HG02763 (cell line): ENCODE results near the gene UBR2.
"Not testable (repeated sequence)": the region's sequence is repeated elsewhere in the genome, so short reads cannot be mapped to it uniquely, and the experiment has no call there.

Source experiments
- ATAC-seq: cut with Tn5 transposase; IDR thresholded peaks from one replicate; pipeline ENCODE4 v1.9.1; 2021; ENCODE audit warnings: mild to moderate bottlenecking, moderate library complexity; ENCODE audit not compliant: unreplicated experiment

Gene UBR2

GRCh38 chr6:42552380-42552779 lies 11.4 kb upstream of the UBR2 start:
- ATAC-seq: no peak

DNA sequence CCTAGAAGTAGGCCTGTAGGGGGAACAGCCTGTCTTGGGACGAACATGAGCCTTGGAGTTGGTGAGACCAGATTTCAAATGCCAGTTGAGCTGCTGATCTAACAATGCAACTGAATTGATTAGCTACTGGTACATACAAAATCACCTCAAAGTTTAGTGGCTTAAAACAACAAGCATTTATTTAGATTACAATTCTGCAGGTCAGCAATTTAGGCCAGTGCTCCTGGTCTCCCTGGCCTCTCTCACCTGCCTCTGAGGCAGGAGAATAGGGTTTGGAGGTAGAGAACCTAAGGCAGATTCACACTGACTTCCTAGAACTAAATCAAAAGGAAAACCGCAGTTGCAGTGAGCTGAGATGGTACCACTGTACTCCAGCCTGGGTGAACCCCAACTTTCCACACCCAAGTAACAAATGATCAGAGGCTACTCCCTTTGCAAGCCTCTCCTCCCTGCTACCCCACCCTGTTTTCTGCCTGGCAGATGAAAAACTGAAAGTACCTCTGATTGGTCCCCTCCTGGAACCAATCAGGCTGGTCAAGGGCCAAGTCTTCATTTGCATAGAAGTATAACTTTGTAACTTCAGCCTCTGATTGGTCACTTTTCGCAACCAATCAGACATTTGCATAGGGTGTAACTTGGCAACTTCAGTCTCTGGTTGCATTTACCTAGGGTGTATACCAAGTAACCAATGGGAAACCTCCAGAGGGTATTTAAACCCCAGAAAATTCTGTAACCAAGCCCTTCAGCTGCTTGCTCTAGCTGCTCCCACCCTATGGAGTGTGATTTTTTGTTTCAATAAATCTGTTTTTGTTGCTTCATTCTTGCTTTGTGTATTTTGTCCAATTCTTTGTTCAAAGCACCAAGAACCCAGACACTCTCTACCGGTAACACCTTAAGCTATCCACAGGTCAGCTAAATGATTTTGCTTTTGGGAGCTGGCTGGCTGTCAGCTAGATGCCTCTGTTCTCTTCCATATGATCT lies 8.1 kb upstream of the UBR2 start:
- ATAC-seq: no peak

- ATAC-seq: no peak
These were observed 7.4 kb upstream of the UBR2 start for GRCh38 chr6:42556462-42556861.

- not testable (repeated sequence) for ATAC-seq
These were observed 4.6 kb upstream of the UBR2 start for GRCh38 chr6:42559276-42559675.

- no peak for ATAC-seq
These were observed 1.8 kb upstream of the UBR2 start for GRCh38 chr6:42561986-42562385.

DNA sequence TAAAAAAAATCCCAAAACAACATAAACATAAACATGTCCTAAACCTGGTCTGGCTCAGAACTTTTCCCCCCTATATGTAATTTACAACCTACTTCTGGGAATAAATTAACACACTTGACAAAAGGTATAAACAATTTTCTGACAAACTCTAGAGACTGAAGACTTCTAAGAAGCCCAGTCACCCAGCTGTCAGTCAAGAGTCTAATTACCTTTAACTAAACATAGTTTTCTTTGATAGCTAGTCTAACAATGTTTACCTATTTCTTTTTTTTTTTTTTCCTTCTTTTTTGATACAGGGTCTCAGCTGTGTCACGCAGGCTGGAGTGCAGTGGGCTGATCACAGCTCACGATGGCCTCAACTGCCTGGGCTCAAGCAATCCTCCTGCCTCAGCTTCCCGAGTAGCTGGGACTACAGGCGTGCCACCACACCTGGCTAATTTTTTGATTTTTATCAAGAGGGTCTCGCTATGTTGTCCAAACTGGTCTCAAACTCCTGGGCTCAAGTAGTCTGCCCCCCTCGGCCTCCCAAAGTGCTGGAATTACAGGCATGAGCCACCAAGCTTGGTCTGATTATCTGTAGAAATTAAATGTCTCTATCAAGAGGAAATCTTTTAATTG lies 932 bp upstream of the UBR2 start:
- ATAC-seq: no peak

DNA sequence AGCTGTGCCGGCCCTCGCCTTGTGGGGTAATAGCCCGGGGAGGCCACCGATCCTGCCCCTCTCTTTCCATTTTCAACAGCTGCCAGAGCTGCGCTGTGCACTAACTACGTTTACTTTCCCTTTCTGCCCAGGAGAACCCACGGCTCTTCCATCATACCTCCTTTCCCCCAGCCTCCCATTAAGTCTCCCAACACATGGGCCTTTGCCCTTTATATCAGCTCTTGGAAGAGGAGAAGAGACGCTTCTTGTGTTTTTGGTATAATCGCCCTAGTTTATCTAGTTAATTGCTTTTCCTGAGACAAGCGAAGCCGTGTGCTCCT lies 637 bp downstream of the UBR2 start:
- ATAC-seq: no peak

DNA sequence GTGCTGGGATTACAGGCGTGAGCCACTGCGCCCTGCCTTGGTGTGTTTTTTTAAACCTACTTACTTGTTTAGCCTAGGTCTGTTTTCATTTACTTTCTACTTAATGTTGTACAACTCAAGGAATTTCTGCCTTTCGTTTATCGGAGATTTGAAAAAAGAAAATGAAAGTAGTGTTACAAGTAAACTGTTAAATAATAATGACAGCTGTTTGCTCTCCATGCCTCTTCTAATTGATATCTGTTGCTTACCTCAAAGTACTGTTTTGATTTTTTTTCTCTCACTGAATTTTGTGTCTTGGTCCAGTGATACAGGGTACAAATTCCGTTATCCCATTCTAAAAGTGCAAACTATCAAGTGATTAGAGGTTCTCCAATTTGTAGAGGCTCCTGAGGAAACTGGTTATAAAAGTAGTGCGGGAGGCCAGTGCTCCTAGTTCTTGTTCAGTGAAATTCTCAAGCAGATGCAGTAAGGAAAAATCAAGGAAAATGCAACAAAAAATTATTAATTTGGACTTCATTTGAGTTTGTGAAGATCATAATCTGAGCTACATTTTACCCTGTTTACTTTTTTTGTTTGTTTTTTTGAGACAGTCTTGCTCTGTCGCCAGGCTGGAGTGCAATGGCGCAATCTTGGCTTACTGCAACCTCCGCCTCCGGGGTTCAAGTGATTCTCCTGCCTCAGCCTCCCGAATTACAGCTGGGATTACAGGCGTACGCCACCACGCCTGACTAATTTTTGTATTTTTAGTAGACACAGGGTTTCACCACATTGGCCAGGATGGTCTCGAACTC lies 2.2 kb downstream of the UBR2 start:
- ATAC-seq: no peak

GRCh38 chr6:42566614-42567208 lies 2.9 kb downstream of the UBR2 start:
- ATAC-seq: no peak

DNA sequence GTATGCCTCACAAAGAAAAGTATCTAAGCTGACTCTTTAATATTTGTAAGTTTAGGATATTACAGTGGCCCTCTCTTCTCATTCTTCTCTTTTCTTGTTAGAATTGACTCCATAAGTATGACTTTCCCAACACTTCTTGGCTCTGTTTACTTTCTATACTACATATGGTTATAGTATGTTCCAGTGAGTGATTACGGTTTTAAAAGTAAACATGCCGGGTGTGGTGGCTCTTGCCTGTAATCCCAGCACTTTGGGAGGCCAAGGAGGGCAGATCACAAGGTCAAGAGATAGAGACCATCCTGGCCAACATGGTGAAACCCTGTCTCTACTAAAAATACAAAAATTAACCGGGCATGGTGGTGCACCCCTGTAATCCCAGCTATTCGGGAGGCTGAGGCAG lies 3.4 kb downstream of the UBR2 start:
- ATAC-seq: not testable (repeated sequence)

- no peak for ATAC-seq
These were observed 5.5 kb downstream of the UBR2 start for GRCh38 chr6:42569102-42570028.

DNA sequence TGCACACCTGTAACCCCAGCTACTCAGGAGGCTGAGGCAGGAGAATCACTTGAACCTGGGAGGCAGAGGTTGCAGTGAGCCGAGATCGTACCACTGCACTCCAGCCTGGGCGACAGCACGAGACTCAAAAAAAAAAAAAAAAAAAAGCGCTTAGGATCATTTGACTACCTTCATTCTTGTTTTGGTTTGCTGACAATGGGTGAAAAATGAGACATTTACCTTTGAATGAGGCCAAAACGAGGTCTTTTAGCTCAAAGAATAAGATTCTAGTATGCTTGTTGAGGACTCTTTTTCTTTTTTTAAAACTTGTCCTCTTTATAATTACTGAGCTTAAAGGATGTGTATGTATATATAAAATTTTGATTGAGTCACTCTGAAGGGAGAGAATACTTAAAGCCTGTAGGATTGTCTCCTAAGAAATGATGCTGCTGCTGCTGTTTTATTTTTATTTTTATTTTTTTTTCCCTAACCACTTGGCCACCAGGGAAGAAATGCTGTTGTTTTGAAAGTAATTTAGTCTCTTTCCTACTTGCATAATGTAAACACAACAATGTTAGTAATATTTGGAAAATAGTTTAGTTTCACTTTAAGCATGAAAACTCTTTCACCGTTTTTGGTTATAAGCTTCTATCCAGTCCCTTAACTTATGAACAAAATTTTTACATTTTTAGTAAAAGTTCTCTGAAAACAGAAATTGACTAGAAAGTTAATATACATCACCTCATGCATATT lies 7.9 kb downstream of the UBR2 start:
- peak; percentile 15 for ATAC-seq

DNA sequence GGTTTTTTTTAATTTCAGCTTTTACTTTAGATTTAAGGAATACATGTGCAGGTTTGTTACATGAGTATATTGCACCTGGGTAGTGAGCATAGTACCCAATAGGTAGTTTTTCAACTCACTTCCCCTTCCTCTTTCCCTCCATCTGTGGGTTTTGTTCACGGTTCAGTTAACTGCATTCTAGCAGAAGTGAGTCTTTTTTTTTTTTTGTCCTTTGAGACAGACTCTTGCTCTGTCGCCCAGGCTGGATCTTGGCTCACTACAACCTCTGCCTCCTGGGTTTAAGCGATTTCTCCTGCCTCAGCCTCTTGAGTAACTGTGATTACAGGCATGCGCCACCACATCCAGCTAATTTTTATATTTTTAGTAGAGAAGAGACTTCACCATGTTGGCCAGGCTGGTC lies 8.7 kb downstream of the UBR2 start:
- ATAC-seq: peak; percentile 71

DNA sequence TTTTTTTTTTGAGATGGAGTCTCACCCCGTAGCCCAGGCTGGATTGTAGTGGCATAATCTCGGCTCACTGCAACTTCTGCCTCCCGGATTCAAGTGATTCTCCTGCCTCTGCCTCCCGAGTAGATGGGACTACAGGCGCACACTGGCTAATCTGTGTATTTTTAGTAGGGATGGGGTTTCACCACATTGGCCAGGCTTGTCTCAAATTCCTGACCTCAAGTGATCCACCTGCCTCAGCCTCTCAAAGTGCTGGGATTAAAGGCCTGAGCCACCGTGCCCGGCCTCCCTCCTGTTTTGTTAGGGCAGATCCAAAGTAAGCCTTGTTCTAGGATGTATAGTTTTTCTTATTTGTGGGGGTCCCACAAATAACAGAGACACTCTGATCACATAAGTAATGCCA lies 12.7 kb downstream of the UBR2 start:
- not testable (repeated sequence) for ATAC-seq

DNA sequence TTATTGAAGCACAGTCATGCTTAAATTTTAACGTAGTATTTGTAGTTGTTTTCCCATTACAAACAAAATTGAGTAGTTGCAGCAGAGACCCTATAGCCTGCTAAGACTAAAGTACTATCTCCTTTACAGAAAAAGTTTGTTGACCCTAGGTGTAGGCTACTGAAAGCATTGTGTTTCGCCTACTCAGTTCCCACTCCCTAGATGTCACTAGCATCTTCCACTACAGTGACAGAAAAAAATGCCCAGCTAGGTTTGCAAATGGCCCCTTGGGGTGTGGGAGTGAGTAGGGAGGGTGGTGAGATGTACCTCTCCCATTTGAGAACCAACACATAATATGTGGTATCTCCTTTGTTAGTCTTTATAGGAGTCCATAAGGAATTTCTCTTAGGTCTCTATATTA lies 34.5 kb downstream of the UBR2 start:
- no peak for ATAC-seq

- ATAC-seq: no peak
These were observed 35.7 kb downstream of the UBR2 start for GRCh38 chr6:42599558-42599957.

GRCh38 chr6:42604150-42604549 lies 40.3 kb downstream of the UBR2 start:
- ATAC-seq: no peak

DNA sequence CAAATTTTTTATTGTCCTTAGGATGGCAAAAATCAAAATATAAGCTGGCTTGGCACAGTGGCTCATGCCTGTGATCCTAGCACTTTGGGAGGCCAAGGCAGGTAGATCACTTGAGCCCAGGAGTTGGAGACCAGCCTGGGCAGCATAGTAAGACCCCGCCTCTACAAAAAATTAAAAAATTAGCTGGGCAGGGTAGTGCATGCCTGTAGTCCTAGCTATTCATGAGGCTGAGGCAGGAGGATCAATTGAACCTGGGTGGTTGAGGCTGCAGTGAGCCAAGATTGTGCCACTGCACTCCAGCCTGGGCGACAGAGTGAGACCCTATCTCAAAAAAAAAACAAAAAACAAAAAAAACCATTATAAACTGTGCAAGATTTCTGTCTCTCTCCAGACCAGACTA lies 40.9 kb downstream of the UBR2 start:
- not testable (repeated sequence) for ATAC-seq

DNA sequence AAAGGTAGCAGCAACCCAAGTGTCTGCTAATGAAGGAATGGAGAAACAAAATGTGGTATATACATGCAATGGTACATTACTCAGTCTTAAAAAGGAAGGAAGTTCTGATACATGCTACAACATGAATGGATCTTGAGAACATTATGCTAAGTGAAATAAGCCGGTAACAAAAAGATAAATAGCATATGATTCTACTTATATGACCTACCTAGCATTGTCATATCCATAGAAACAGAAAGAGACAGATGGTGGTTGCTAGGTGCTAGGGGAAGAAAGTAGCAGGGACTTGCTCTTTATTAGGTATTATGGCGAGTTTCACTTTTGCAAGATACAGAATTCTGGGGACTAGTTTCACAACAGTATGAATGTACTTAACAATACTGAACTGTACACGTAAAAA lies 46.6 kb downstream of the UBR2 start:
- ATAC-seq: no peak
